Endothelial cell of umbilical vein (primary cell): Measurements from ENCODE around the gene DNAJB8. TPM values are rescaled to one million over a fixed set of nuclear protein-coding genes. Genes with fewer than 3 reads are reported as not detected.

Experiments used
- BruUV-seq: library from RNA; stranded (reverse); fragments of 400-500 nt; replicated peaks from 2 replicates; lab custom pipeline; 2021; lab: Mats Ljungman, UMichigan
- CTCF ChIA-PET: fragments of 300-600, 350-600 bp; sonication (Branson Sonifier 250); formaldehyde crosslinking; loops from one replicate; lab custom pipeline; 2021; ENCODE audit warnings: antibody characterized with exemption, inconsistent platforms; lab: Charles Lee
- POLR2A ChIA-PET: fragments of 300-600, 350-600 bp; sonication (Branson Sonifier 250); formaldehyde crosslinking; loops from one replicate; lab custom pipeline; 2021; ENCODE audit warnings: antibody characterized with exemption, inconsistent platforms; lab: Charles Lee
- DNase-seq: peaks from one replicate; pipeline ENCODE4 v3.0.0-alpha.2; 2011; ENCODE audit warnings: low read depth, low spot score
- FAIRE-seq: peaks from 2 replicates; lab custom pipeline; 2011; peaks lifted over from hg19 to GRCh38; lab: Jason Lieb, UNC
- H2AFZ ChIP-seq: 2 replicates; pipeline ENCODE4 v1.6.0; 2012; ENCODE audit warnings: low read depth, low read length, control low read depth, inconsistent platforms
- H3K27ac ChIP-seq: 2 replicates; pipeline ENCODE4 v1.5.1; 2011; ENCODE audit warnings: low read depth, mild to moderate bottlenecking, control low read depth, low read length, moderate library complexity; ENCODE audit not compliant: insufficient read depth
- H3K27me3 ChIP-seq, 2 experiments: 2 replicates each; pipeline versions ENCODE4 v1.6.0 to v1.6.1; 2011; ENCODE audit warnings: low read length in 2 of 2, mixed read lengths in 1 of 2; ENCODE audit not compliant: control insufficient read depth in 2 of 2, insufficient read depth in 2 of 2
- H3K36me3 ChIP-seq, 2 experiments: 2 replicates in 1 of 2; 3 replicates in 1 of 2; pipeline ENCODE4 v1.5.1; 2011; ENCODE audit warnings: low read length in 2 of 2, mild to moderate bottlenecking in 1 of 2, moderate library complexity in 1 of 2; ENCODE audit not compliant: control insufficient read depth in 2 of 2, insufficient read depth in 2 of 2; ENCODE audit errors: extremely low read depth in 1 of 2
- H3K4me1 ChIP-seq: 3 replicates; pipeline ENCODE4 v1.5.1; 2011; ENCODE audit warnings: mild to moderate bottlenecking, low read length; ENCODE audit not compliant: control insufficient read depth, insufficient read depth; ENCODE audit errors: extremely low read depth
- H3K4me2 ChIP-seq: 2 replicates; pipeline ENCODE4 v1.6.1; 2011; ENCODE audit warnings: low read length, control low read depth, mixed read lengths; ENCODE audit not compliant: insufficient read depth
- H3K4me3 ChIP-seq, 3 experiments: fragments of 200-600 bp in 1 of 3; sonication (generic), shearing (Covaris generic) in 1 of 3; replicated peaks in 1 of 3; 2 replicates each; pipeline ENCODE4 v1.5.1; 2011 to 2016; ENCODE audit warnings: control low read depth in 3 of 3, low read length in 3 of 3, mild to moderate bottlenecking in 2 of 3, inconsistent platforms in 1 of 3, low read depth in 1 of 3, moderate library complexity in 1 of 3; ENCODE audit not compliant: insufficient read depth in 1 of 3
- H3K79me2 ChIP-seq: 2 replicates; pipeline ENCODE4 v1.6.0; 2012; ENCODE audit warnings: low read length, inconsistent platforms; ENCODE audit not compliant: control insufficient read depth, insufficient read depth
- H3K9ac ChIP-seq: replicated peaks from 2 replicates; pipeline ENCODE3; 2011; ENCODE audit warnings: low read length, control low read depth; ENCODE audit not compliant: insufficient read depth; ENCODE audit errors: extremely low read depth
- H3K9me1 ChIP-seq: replicated peaks from 3 replicates; pipeline ENCODE4 v1.6.0; 2011; ENCODE audit warnings: mild to moderate bottlenecking, low read length; ENCODE audit not compliant: control insufficient read depth, insufficient read depth; ENCODE audit errors: extremely low read depth
- H3K9me3 ChIP-seq: replicated peaks from 2 replicates; pipeline ENCODE4 v1.5.1; 2012; ENCODE audit warnings: low read length, inconsistent platforms; ENCODE audit not compliant: control insufficient read depth, insufficient read depth
- H4K20me1 ChIP-seq: replicated peaks from 2 replicates; pipeline ENCODE3; 2011; ENCODE audit warnings: mild to moderate bottlenecking, low read length; ENCODE audit not compliant: control insufficient read depth, insufficient read depth; ENCODE audit errors: extremely low read depth
- EZH2 ChIP-seq: IDR thresholded peaks from 2 replicates; pipeline ENCODE4 v1.6.1; 2012; ENCODE audit warnings: borderline replicate concordance, low read depth, mild to moderate bottlenecking, moderate library complexity, low read length, inconsistent platforms; ENCODE audit not compliant: severe bottlenecking
- JUN ChIP-seq: IDR thresholded peaks from 2 replicates; pipeline ENCODE4 v1.6.1; 2011; ENCODE audit warnings: borderline replicate concordance, low read depth; ENCODE audit not compliant: insufficient read length, insufficient read depth
- MAX ChIP-seq: IDR thresholded peaks from 2 replicates; pipeline ENCODE4 v1.6.1; 2011; ENCODE audit not compliant: insufficient read depth, insufficient read length
- dilution Hi-C: fragments of 300-500 bp; cut with MboI; formaldehyde crosslinking; loops from one replicate; pipeline ENCODE4 v1.15.0; 2019; ENCODE audit warnings: low sequenced_read_pairs; ENCODE audit not compliant: extremely low pct_ligation_motif_present
- intact Hi-C: fragments of 100-400 bp; cut with micrococcal nuclease; formaldehyde crosslinking; loops from one replicate; pipeline ENCODE4 v1.10.0; 2022
- polyA plus RNA-seq, 4 experiments: library from polyadenylated mRNA; depleted of rRNA in 3 of 4; stranded (reverse) in 3 of 4; unstranded in 1 of 4; fragments of >200 nt; gene quantifications; 2 replicates each; pipeline versions ENCODE4 v1.2.1 to v1.2.3, GENCODE V29; 2011 to 2012; ENCODE audit warnings: missing spikeins in 1 of 4
- total RNA-seq: library from RNA; stranded (reverse); gene quantifications from 2 replicates; pipeline ENCODE4 v1.2.3, GENCODE V29; 2021

The DNAJB8 gene
- total and polyA plus RNA-seq, 2 donors (not counting 3 experiments of a cell fraction or from before 2014, with no cell fraction given): not detected

GRCh38 chr3:128458746-128459460 lies 7.8 kb downstream of the DNAJB8 start:
- H3K27me3 ChIP-seq: peaks cover 5 to 23% of the 10 kb centered on the region in 2 experiments
- ChIA-PET POLR2A (no interaction called here), CTCF (interaction anchor here (1.1 to 1.5 kb wide), 3 partner anchors 10 to 46 kb away, joined by 3 to 5 read pairs (median 5); no protein-coding TSS in a partner anchor)
- TF ChIP-seq MAX: no peak
- no peak overlapping the region for H3K4me3 ChIP-seq
- FAIRE-seq (no peak), DNase-seq (no peak)
- H3K9ac ChIP-seq: no peak overlapping the region
- dilution Hi-C loops (no loop called here), intact Hi-C loops (no loop called here)
- H3K79me2 ChIP-seq: no peaks in the 10 kb centered on the region
- H3K27ac ChIP-seq: no peak overlapping the region
- H3K9me3 ChIP-seq: no peaks in the 10 kb centered on the region
- no peak overlapping the region for H3K4me2 ChIP-seq
- H4K20me1 ChIP-seq: no peaks in the 10 kb centered on the region
- no peaks in the 10 kb centered on the region for H3K4me1 ChIP-seq
- BruUV-seq: no TSS peak
- no peaks in the 10 kb centered on the region for H3K9me1 ChIP-seq
- H3K36me3 ChIP-seq: no peaks in the 10 kb centered on the region
- H2AFZ ChIP-seq: no peak overlapping the region

GRCh38 chr3:128457937-128458336 lies 8.8 kb downstream of the DNAJB8 start:
- Histone ChIP-seq H3K27me3 (peaks cover 5 to 23% of the 10 kb centered on the region in 2 experiments), H3K9me3 (no peaks in the 10 kb centered on the region), H3K36me3 (no peaks in the 10 kb centered on the region), H3K27ac (no peak overlapping the region), H4K20me1 (no peaks in the 10 kb centered on the region), H3K9me1 (no peaks in the 10 kb centered on the region), H2AFZ (no peak overlapping the region), H3K4me3 (no peak overlapping the region), H3K9ac (no peak overlapping the region), H3K79me2 (no peaks in the 10 kb centered on the region), H3K4me2 (no peak overlapping the region), H3K4me1 (no peaks in the 10 kb centered on the region)
- ChIA-PET POLR2A (no interaction called here), CTCF (interaction anchor here (1.1 to 1.5 kb wide), 3 partner anchors 9 to 47 kb away, joined by 3 to 5 read pairs (median 5); no protein-coding TSS in a partner anchor)
- FAIRE-seq: no peak
- DNase-seq: no peak
- intact Hi-C loops (no loop called here), dilution Hi-C loops (no loop called here)
- no TSS peak for BruUV-seq
- no peak for TF ChIP-seq EZH2
- no peak for TF ChIP-seq JUN
